Aorta (tissue), 5 donors: ENCODE measurements around the gene PHF21B. TPM values are rescaled to one million over a fixed set of nuclear protein-coding genes. Genes with fewer than 3 reads are reported as not detected.
A peak's percentile ranks its signal among the peaks of the same experiment; 100 is the strongest.

Source experiments
- ATAC-seq: fragments of 200-7000 bp; cut with Tn5 transposase; one replicate; pipeline ENCODE4 v1.9.1; 2022; ENCODE audit warnings: moderate library complexity; ENCODE audit not compliant: low FRiP score
- DNase-seq, 2 donors: peaks; one replicate each; pipeline ENCODE4 v3.0.0-alpha.2; 2020
- H3K27ac ChIP-seq, 2 donors: one replicate each; pipeline ENCODE4 v1.5.1; 2013; ENCODE audit warnings: low read length in 2 of 2, mild to moderate bottlenecking in 2 of 2, moderate library complexity in 2 of 2, control low read depth in 1 of 2, inconsistent platforms in 1 of 2, low read depth in 1 of 2
- H3K27me3 ChIP-seq, 2 donors: one replicate each; pipeline ENCODE4 v1.6.1; 2013; ENCODE audit warnings: control low read depth in 1 of 2, low read length in 1 of 2, mild to moderate bottlenecking in 1 of 2, moderate library complexity in 1 of 2; ENCODE audit not compliant: insufficient read depth in 2 of 2, control insufficient read depth in 1 of 2
- H3K36me3 ChIP-seq, 2 donors: one replicate each; pipeline ENCODE4 v1.6.1; 2013; ENCODE audit warnings: control low read depth in 1 of 2, low read length in 1 of 2, mild to moderate bottlenecking in 1 of 2; ENCODE audit not compliant: insufficient read depth in 2 of 2, control insufficient read depth in 1 of 2
- H3K4me1 ChIP-seq, 2 donors: one replicate each; pipeline ENCODE4 v1.6.1; 2013; ENCODE audit warnings: low read length in 2 of 2, control low read depth in 1 of 2, mild to moderate bottlenecking in 1 of 2, moderate library complexity in 1 of 2; ENCODE audit not compliant: insufficient read depth in 2 of 2, control insufficient read depth in 1 of 2
- H3K4me3 ChIP-seq, 2 donors: one replicate each; pipeline ENCODE4 v1.5.1; 2013; ENCODE audit warnings: low read length in 2 of 2, control low read depth in 1 of 2, mild to moderate bottlenecking in 1 of 2
- H3K9me3 ChIP-seq: one replicate; pipeline ENCODE4 v1.6.1; 2013; ENCODE audit warnings: mild to moderate bottlenecking, low read length; ENCODE audit not compliant: control insufficient read depth
- WGBS, 2 donors: extraction: QIAGEN DNeasy Blood & Tissue Kit; methylation state at CpG; one replicate each; pipeline ENCODE4 v1.1.7; 2013; 5-methylcytosine and 5-hydroxymethylcytosine counted together
- intact Hi-C, 2 donors: fragments of 100-400 bp; cut with DNase I; formaldehyde crosslinking; loops; one replicate each; pipeline versions ENCODE4 v1.14.2 to v1.15.0; 2022
- polyA plus RNA-seq, 2 donors: library from polyadenylated mRNA; stranded (reverse); fragments of 200-250 nt; gene quantifications; one replicate each; pipeline ENCODE4 v1.2.3, GENCODE V29; 2013
- total RNA-seq, 2 donors: library from RNA; stranded (reverse); fragmentation: NEBNext Ultra II Directional; extraction: Animal tissue kit (Norgen Biotek cat#: 25700); gene quantifications; one replicate each; pipeline ENCODE4 v1.2.1, GENCODE V29; 2021
- donor health status: healthy with polysubstance abuse.
- donor health status: Bipolar disorder and iron deficiency.
- donor health status: DM: no; HTN: no; CAD: no.
- donor health status: DM: no; HTN: no; CAD: no.
- donor health status: DM: yes; HTN: yes; CAD: no.

The PHF21B gene
- total and polyA plus RNA-seq, 4 donors: 0.75 to 1.8 TPM; not detected in 2

- H3K27me3 ChIP-seq: no peaks in the 10 kb centered on the region
- whole genome bisulfite sequencing, 2 donors: 37 to 45% methylated on average over 5 of the region's 5 CpGs
- H3K36me3 ChIP-seq: no peaks in the 10 kb centered on the region
- H3K4me3 ChIP-seq: no peak overlapping the region
- H3K9me3 ChIP-seq: peaks cover 4% of the 10 kb centered on the region
- intact Hi-C loops: no loop called here
- ATAC-seq: no peak
- no peak for DNase-seq
- H3K4me1 ChIP-seq: no peaks in the 10 kb centered on the region
- no peak overlapping the region for H3K27ac ChIP-seq
Measured at GRCh38 chr22:44870021-44870420, 139.8 kb downstream of the PHF21B start.

- 81% methylated on average over 7 of the region's 7 CpGs for WGBS, 2 donors
- no peak for DNase-seq
- H3K4me1 ChIP-seq: no peaks in the 10 kb centered on the region
- no peak for ATAC-seq
- H3K27me3 ChIP-seq: no peaks in the 10 kb centered on the region
- peaks cover 4% of the 10 kb centered on the region for H3K9me3 ChIP-seq
- H3K36me3 ChIP-seq: no peaks in the 10 kb centered on the region
- no peak overlapping the region for H3K27ac ChIP-seq
- no peak overlapping the region for H3K4me3 ChIP-seq
- intact Hi-C loops: no loop called here
Measured at GRCh38 chr22:44869196-44869595, 140.6 kb downstream of the PHF21B start.

GRCh38 chr22:44865193-44866057 is 144.4 kb downstream of the PHF21B start:
- Histone ChIP-seq H3K36me3 (no peaks in the 10 kb centered on the region), H3K4me3 (no peak overlapping the region), H3K27me3 (no peaks in the 10 kb centered on the region), H3K27ac (no peak overlapping the region), H3K4me1 (no peaks in the 10 kb centered on the region), H3K9me3 (no peaks in the 10 kb centered on the region)
- 85 to 88% methylated on average over 31 of the region's 31 CpGs for WGBS, 2 donors
- ATAC-seq (no peak), DNase-seq (no peak)
- intact Hi-C loops: no loop called here

GRCh38 chr22:44862981-44863860 is 146.6 kb downstream of the PHF21B start:
- Histone ChIP-seq H3K4me1 (no peaks in the 10 kb centered on the region), H3K27ac (no peak overlapping the region), H3K4me3 (no peak overlapping the region), H3K9me3 (no peaks in the 10 kb centered on the region), H3K27me3 (no peaks in the 10 kb centered on the region), H3K36me3 (no peaks in the 10 kb centered on the region)
- intact Hi-C loops: no loop called here
- no peak for ATAC-seq
- DNase-seq: no peak
- WGBS, 2 donors: 87 to 88% methylated on average over 19 of the region's 19 CpGs

- H3K9me3 ChIP-seq: no peaks in the 10 kb centered on the region
- DNase-seq: no peak
- 84 to 91% methylated on average over 11 of the region's 11 CpGs for WGBS, 2 donors
- intact Hi-C loops: no loop called here
- ATAC-seq: no peak
- no peaks in the 10 kb centered on the region for H3K4me1 ChIP-seq
- H3K36me3 ChIP-seq: no peaks in the 10 kb centered on the region
- H3K27ac ChIP-seq: no peak overlapping the region
- H3K27me3 ChIP-seq: no peaks in the 10 kb centered on the region
- no peak overlapping the region for H3K4me3 ChIP-seq
Measured at GRCh38 chr22:44862281-44862680, 147.5 kb downstream of the PHF21B start.

- DNase-seq (no peak), ATAC-seq (no peak)
- Histone ChIP-seq H3K9me3 (no peaks in the 10 kb centered on the region), H3K4me3 (no peak overlapping the region), H3K27me3 (no peaks in the 10 kb centered on the region), H3K27ac (no peak overlapping the region), H3K36me3 (no peaks in the 10 kb centered on the region), H3K4me1 (no peaks in the 10 kb centered on the region)
- 73 to 87% methylated on average over 7 of the region's 7 CpGs for WGBS, 2 donors
- intact Hi-C loops: no loop called here
Measured at GRCh38 chr22:44861245-44861644, 148.6 kb downstream of the PHF21B start.

- Histone ChIP-seq H3K4me3 (no peak overlapping the region), H3K36me3 (no peaks in the 10 kb centered on the region), H3K4me1 (no peaks in the 10 kb centered on the region), H3K27me3 (no peaks in the 10 kb centered on the region), H3K9me3 (no peaks in the 10 kb centered on the region), H3K27ac (no peak overlapping the region)
- 64 to 65% methylated on average over 6 of the region's 6 CpGs for WGBS, 2 donors
- DNase-seq: no peak
- intact Hi-C loops: no loop called here
- no peak for ATAC-seq
Measured at GRCh38 chr22:44860311-44860710, 149.5 kb downstream of the PHF21B start.

GRCh38 chr22:44859641-44860040 is 150.2 kb downstream of the PHF21B start:
- H3K27me3 ChIP-seq: no peaks in the 10 kb centered on the region
- peak; percentile 9 for ATAC-seq
- intact Hi-C loops: no loop called here
- no peaks in the 10 kb centered on the region for H3K36me3 ChIP-seq
- no peak for DNase-seq
- H3K4me1 ChIP-seq: no peaks in the 10 kb centered on the region
- H3K9me3 ChIP-seq: no peaks in the 10 kb centered on the region
- 88 to 91% methylated on average over 13 of the region's 13 CpGs for WGBS, 2 donors
- H3K4me3 ChIP-seq: no peak overlapping the region
- H3K27ac ChIP-seq: no peak overlapping the region
